GM10266 (cell line): Measurements from ENCODE around the gene CTNNA2.

ENCODE experiments used
- DNase-seq: peaks from one replicate; pipeline ENCODE4 v3.0.0; 2012; ENCODE audit errors: extremely low spot score
- CTCF ChIP-seq: IDR thresholded peaks from 2 replicates; pipeline ENCODE4 v1.5.1; 2012; ENCODE audit warnings: mild to moderate bottlenecking, low read depth; ENCODE audit not compliant: control insufficient read depth, insufficient read depth; ENCODE audit errors: missing control alignments

CTNNA2 gene

DNA sequence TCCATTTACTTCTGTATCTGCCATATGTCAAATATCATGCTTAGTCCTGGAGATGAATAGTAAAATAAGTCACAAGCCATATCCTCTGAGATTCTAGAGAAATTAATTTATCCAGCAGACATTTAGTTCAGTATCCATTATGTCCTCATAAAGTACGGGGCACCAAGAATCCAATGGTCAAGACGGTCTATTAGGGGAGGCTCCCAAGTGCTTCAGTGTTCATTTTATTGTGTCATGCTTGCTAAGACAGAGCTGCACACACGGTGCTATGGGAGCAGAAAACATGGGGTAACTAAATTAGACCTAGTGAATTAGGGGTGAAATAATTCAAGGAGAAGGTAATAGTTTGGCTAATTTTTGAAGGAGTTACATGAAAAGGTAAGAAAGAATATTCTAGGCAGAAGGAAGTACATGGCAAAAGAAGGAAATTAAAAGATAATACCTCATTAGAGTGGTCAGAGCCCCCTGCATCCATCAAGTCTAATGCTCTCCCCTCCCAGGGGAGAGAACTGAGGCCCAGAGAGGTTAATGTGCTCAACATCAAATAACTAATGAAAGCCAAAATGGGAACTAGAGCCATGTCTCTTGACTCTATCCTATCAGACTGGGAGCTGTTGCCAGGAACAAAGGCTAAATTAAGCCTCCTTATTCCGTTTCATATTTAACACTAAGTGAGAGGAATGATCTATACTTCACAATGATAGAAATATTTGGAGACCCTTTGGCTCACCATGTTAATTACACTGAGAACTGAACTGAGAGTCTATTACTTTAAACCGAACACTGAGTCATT is 433.0 kb downstream of the CTNNA2 start:
- DNase-seq: no peak
- no peak for TF ChIP-seq CTCF

GRCh38 chr2:79947751-79948150 is 434.9 kb downstream of the CTNNA2 start:
- DNase-seq: no peak
- TF ChIP-seq CTCF: no peak

- DNase-seq: no peak
- TF ChIP-seq CTCF: no peak
Measured at GRCh38 chr2:79950526-79950925, 437.7 kb downstream of the CTNNA2 start.

GRCh38 chr2:79952616-79953015 is 439.8 kb downstream of the CTNNA2 start:
- no peak for TF ChIP-seq CTCF
- no peak for DNase-seq

DNA sequence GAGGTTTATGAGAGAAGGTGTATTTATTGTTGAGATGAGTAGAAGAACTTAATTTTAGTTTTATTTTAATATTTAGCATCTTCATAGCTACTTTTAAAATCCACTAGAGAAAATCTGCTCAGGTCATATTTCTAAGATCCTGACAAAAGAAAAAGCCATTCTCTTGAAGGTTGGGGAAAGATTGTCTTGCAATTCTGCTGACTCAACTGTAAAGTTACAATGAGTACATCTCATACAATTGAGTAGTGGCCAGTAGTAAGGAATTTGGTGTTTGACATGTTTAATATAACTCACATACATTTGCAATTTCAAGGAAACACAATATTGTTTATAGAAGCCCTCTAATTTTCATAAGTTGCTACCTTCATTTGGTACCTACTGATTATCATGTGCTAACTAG is 447.2 kb downstream of the CTNNA2 start:
- no peak for DNase-seq
- TF ChIP-seq CTCF: no peak

DNA sequence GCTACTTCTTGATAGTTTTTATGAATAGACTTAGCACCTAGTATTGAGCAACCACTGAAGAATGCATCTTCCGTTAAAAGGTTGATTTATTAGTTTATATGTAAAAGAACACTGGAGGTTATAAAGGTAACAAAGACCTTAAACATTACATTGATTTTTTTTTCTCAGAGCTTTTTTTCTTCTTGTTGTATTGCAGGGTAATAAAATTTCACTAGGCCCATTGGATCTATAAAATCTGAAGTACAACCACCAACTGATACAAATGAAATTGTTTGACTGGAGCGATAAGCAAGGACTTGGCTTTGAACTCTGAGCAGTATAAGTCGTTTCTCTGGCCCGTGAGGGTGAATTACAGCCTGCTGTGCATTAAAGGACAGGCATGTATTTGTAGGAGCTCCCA is 447.7 kb downstream of the CTNNA2 start:
- DNase-seq: no peak
- TF ChIP-seq CTCF: no peak

GRCh38 chr2:79964966-79965365 is 452.1 kb downstream of the CTNNA2 start:
- TF ChIP-seq CTCF: no peak
- no peak for DNase-seq
